Measurements from ENCODE around the gene GAPVD1. TPM values are rescaled to one million over a fixed set of nuclear protein-coding genes. Genes with fewer than 3 reads are reported as not detected.
"Not testable (repeated sequence)": the region's sequence is repeated elsewhere in the genome, so short reads cannot be mapped to it uniquely, and the experiment has no call there.

Gene GAPVD1
- total RNA-seq, 1 experiment from 2014 or later, result 30.5 TPM

- H3K9me3 ChIP-seq (ENCODE audit: low read length), result no peaks in the 10 kb centered on the region
- no peak overlapping the region for H2AFZ ChIP-seq (ENCODE audit: low read length)
- H3F3A ChIP-seq (ENCODE audit: low read length, unreplicated experiment), result peaks cover 16% of the 10 kb centered on the region
- no peak overlapping the region for H3K9ac ChIP-seq (ENCODE audit: low read length)
- no TSS peak for BruUV-seq (replicated peaks)
- TF ChIP-seq EZH2 (IDR thresholded peaks at IDR 0.05; ENCODE audit: low read length, unreplicated experiment) (no peak), EZH2phosphoT487 (IDR thresholded peaks at IDR 0.05; ENCODE audit: borderline replicate concordance, low read length) (no peak), CTCF (conservative IDR thresholded peaks at IDR 0.05; ENCODE audit: low read depth, low read length) (no peak)
- H3K4me3 ChIP-seq (ENCODE audit: low read length), result no peak overlapping the region
- ATAC-seq, result peak; percentile 86
- H3K9me2 ChIP-seq (replicated peaks; ENCODE audit: low read length), result no peaks in the 10 kb centered on the region
- peak overlapping the region; percentile 31 for H3K27ac ChIP-seq (ENCODE audit: low read length)
- intact Hi-C loops (cut with micrococcal nuclease), result no loop called here
- peaks cover 35% of the 10 kb centered on the region for H3K36me3 ChIP-seq (ENCODE audit: low read depth, low read length)
- peaks cover 40% of the 10 kb centered on the region for H4K20me1 ChIP-seq (ENCODE audit: low read length)
- peaks cover 27% of the 10 kb centered on the region for H3K4me1 ChIP-seq (ENCODE audit: insufficient read depth, low read length)
- H3K27me3 ChIP-seq (ENCODE audit: low read length), result no peaks in the 10 kb centered on the region
- CTCF ChIA-PET, result interaction anchor here (0.6 kb wide), 1 partner anchor 63 kb away, joined by 5 read pairs; no protein-coding TSS in a partner anchor
- no peak overlapping the region for H3K4me2 ChIP-seq (ENCODE audit: low read length)
- DNase-seq, result peak; percentile 87
- POLR2A ChIA-PET (ENCODE audit: unreplicated experiment), result interaction anchor here (0.5 to 0.6 kb wide), 4 partner anchors 9 to 122 kb away, joined by 3 to 10 read pairs (median 4); no protein-coding TSS in a partner anchor
- peaks cover 34% of the 10 kb centered on the region for H3K79me2 ChIP-seq (ENCODE audit: low read length)
Observed at GRCh38 chr9:125233678-125234077, 27.9 kb upstream of the GAPVD1 start.

GRCh38 chr9:125234099-125234498 lies 27.5 kb upstream of the GAPVD1 start:
- H3K9me2 ChIP-seq (replicated peaks; ENCODE audit: low read length); H3K27me3 ChIP-seq (ENCODE audit: low read length); H3K4me3 ChIP-seq (ENCODE audit: low read length); H3K4me2 ChIP-seq (ENCODE audit: low read length); H3K9me3 ChIP-seq (ENCODE audit: low read length); H2AFZ ChIP-seq (ENCODE audit: low read length); DNase-seq; intact Hi-C loops (cut with micrococcal nuclease); BruUV-seq (replicated peaks); H3K9ac ChIP-seq (ENCODE audit: low read length); CTCF ChIA-PET: not testable (repeated sequence)
- Histone ChIP-seq H3K36me3 (ENCODE audit: low read depth, low read length) (peaks cover 39% of the 10 kb centered on the region), H3K79me2 (ENCODE audit: low read length) (peaks cover 38% of the 10 kb centered on the region), H4K20me1 (ENCODE audit: low read length) (peaks cover 44% of the 10 kb centered on the region), H3K27ac (ENCODE audit: low read length) (peak overlapping the region; percentile 22), H3K4me1 (ENCODE audit: insufficient read depth, low read length) (peaks cover 30% of the 10 kb centered on the region), H3F3A (ENCODE audit: low read length, unreplicated experiment) (peaks cover 16% of the 10 kb centered on the region)
- POLR2A ChIA-PET (ENCODE audit: unreplicated experiment), result interaction anchor here (0.5 to 1.1 kb wide), 5 partner anchors 9 to 122 kb away, joined by 3 to 10 read pairs (median 3); no protein-coding TSS in a partner anchor
- peak; percentile 19 for ATAC-seq

- H4K20me1 ChIP-seq (ENCODE audit: low read length), result peaks cover 63% of the 10 kb centered on the region
- CTCF ChIA-PET, result no interaction called here
Observed at GRCh38 chr9:125235804-125236519, 25.7 kb upstream of the GAPVD1 start.

DNA sequence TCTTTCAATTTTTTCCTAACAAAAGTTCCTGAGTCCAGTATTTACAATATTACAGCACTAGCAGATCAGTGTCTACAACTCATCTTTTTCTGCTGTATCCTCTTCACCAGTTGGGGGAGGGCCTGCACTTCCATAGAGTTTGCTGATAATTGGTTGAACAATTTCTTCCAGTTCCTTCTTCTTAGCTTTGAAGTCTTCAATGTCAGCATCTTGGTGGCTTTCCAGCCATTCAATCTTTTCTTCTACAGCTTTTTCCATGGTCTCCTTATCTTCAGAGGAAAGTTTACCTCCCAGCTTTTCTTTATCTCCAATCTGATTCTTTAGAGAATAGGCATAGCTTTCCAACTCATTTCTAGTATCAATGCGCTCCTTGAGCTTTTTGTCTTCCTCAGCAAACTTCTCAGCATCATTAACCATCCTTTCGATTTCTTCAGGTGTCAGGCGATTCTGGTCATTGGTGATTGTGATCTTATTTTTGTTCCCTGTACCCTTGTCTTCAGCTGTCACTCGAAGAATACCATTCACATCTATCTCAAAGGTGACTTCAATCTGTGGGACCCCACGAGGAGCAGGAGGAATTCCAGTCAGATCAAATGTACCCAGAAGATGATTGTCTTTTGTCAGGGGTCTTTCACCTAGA lies 25.0 kb upstream of the GAPVD1 start:
- peaks cover 64% of the 10 kb centered on the region for H4K20me1 ChIP-seq (ENCODE audit: low read length)
- H3K27me3 ChIP-seq (ENCODE audit: low read length); intact Hi-C loops (cut with micrococcal nuclease); H2AFZ ChIP-seq (ENCODE audit: low read length); H3K9ac ChIP-seq (ENCODE audit: low read length); H3K27ac ChIP-seq (ENCODE audit: low read length); H3K9me3 ChIP-seq (ENCODE audit: low read length); H3K9me2 ChIP-seq (replicated peaks; ENCODE audit: low read length); ATAC-seq; CTCF ChIA-PET: not testable (repeated sequence)
- H3K4me3 ChIP-seq (ENCODE audit: low read length), result peak overlapping the region; percentile 93
- H3K4me1 ChIP-seq (ENCODE audit: insufficient read depth, low read length), result peaks cover 34% of the 10 kb centered on the region
- TSS peak; percentile 1 for BruUV-seq (replicated peaks)
- peak; percentile 3 for DNase-seq
- POLR2A ChIA-PET (ENCODE audit: unreplicated experiment), result interaction anchor here (0.6 kb wide), 1 partner anchor 49 kb away, joined by 3 read pairs; no protein-coding TSS in a partner anchor
- H3K36me3 ChIP-seq (ENCODE audit: low read depth, low read length), result peaks cover 55% of the 10 kb centered on the region
- H3F3A ChIP-seq (ENCODE audit: low read length, unreplicated experiment), result peaks cover 18% of the 10 kb centered on the region
- peaks cover 60% of the 10 kb centered on the region for H3K79me2 ChIP-seq (ENCODE audit: low read length)
- peak overlapping the region; percentile 89 for H3K4me2 ChIP-seq (ENCODE audit: low read length)

More at GRCh38 chr9:125235804-125236519, 25.7 kb upstream of the GAPVD1 start:
- no peak for TF ChIP-seq CTCF (conservative IDR thresholded peaks at IDR 0.05; ENCODE audit: low read depth, low read length)
- TF ChIP-seq EZH2phosphoT487 (IDR thresholded peaks at IDR 0.05; ENCODE audit: borderline replicate concordance, low read length), result no peak
- TF ChIP-seq EZH2 (IDR thresholded peaks at IDR 0.05; ENCODE audit: low read length, unreplicated experiment), result no peak
- ATAC-seq (no peak), DNase-seq (no peak)
- POLR2A ChIA-PET (ENCODE audit: unreplicated experiment), result interaction anchor here (0.6 kb wide), 2 partner anchors 50 to 126 kb away, joined by 3 to 4 read pairs; no protein-coding TSS in a partner anchor
- H3K9me2 ChIP-seq (replicated peaks; ENCODE audit: low read length), result no peaks in the 10 kb centered on the region
- intact Hi-C loops (cut with micrococcal nuclease), result no loop called here
- peak overlapping the region; percentile 93 for H3K4me3 ChIP-seq (ENCODE audit: low read length)
- peaks cover 57% of the 10 kb centered on the region for H3K79me2 ChIP-seq (ENCODE audit: low read length)
- no peak overlapping the region for H3K27ac ChIP-seq (ENCODE audit: low read length)
- H3K4me2 ChIP-seq (ENCODE audit: low read length), result peak overlapping the region; percentile 89
- no peaks in the 10 kb centered on the region for H3K27me3 ChIP-seq (ENCODE audit: low read length)
- H3K9ac ChIP-seq (ENCODE audit: low read length), result no peak overlapping the region
- no peak overlapping the region for H2AFZ ChIP-seq (ENCODE audit: low read length)
- BruUV-seq (replicated peaks), result no TSS peak
- H3K4me1 ChIP-seq (ENCODE audit: insufficient read depth, low read length), result peaks cover 34% of the 10 kb centered on the region
- peaks cover 55% of the 10 kb centered on the region for H3K36me3 ChIP-seq (ENCODE audit: low read depth, low read length)
- no peaks in the 10 kb centered on the region for H3K9me3 ChIP-seq (ENCODE audit: low read length)
- peaks cover 18% of the 10 kb centered on the region for H3F3A ChIP-seq (ENCODE audit: low read length, unreplicated experiment)

Measured in PC-3 (cell line).